Measurements from ENCODE around the gene RAB11FIP4.

Gene RAB11FIP4

DNA sequence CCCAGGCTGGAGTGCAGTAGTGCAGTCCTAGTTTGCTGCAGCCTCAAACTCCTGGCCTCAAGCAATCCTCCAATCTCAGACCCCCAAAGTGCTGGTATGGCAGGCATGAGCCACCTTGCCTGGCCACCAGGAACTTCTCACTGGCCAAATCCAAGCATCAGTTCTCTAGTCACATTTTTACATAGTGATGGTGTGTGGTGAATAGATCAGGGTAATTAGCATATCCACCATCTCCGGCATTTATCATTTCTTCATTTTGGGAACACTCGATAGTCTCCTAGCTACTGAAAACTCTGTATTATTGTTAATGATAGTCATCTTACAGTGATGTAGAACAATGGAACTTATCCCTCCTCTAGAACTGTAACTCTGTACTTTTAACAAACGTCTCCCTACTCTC is 58.3 kb downstream of the RAB11FIP4 start:
- Mint-ChIP-seq H3K27me3 (peaks cover 2% of the 10 kb centered on the region), H3K9me3 (no peaks in the 10 kb centered on the region), H3K4me1 (no peaks in the 10 kb centered on the region), H3K4me3 (no peak overlapping the region), H3K27ac (no peak overlapping the region), H3K36me3 (no peaks in the 10 kb centered on the region)

DNA sequence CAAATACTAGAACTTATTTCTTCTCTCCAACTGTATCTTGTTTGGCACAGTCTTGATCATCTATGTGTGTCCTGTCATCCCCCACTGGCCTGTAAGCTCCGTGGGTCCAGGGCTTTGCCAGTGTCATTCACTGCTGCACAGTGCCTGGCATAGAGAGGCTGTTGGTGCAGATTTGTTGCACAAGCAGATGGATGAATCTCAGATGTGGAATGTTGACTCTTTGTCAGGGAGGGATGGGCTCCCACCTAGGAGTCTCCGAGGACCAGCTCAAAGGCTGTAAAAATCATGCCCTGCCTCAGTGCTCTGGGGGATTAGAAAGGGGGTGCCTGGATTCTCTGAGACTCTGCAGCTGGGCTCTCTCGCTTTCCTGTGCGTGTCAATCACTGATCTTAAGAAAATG is 60.6 kb downstream of the RAB11FIP4 start:
- Mint-ChIP-seq H3K27me3 (peaks cover 2% of the 10 kb centered on the region), H3K9me3 (no peaks in the 10 kb centered on the region), H3K27ac (no peak overlapping the region), H3K36me3 (no peaks in the 10 kb centered on the region), H3K4me3 (no peak overlapping the region), H3K4me1 (no peaks in the 10 kb centered on the region)

DNA sequence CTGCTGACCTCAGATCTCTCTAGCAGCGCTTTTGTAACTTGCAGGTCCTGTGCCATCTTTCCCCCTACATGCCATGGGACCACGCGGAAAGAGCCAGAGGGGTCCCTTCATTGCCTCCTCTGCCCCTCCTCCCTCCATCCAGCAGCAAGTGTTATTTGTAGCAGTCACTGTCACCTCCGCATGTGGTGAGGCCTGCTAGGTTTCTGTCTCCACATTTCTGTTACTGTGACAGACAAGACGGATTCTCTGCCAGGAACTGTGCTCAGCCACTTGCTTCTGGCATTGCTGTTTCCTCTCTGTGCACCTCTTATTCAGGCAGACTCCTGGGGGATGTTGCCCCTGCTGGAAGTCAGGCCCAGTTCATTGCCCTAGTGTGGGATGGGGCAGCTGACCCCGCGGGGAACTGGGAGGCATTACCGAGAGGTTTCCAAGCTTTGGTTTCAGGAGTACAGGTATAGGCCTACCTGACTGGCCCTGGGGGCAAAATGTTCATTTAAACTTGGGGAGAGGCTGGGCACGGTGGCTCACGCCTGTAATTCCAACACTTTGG is 61.2 kb downstream of the RAB11FIP4 start:
- Mint-ChIP-seq H3K27ac (no peak overlapping the region), H3K9me3 (no peaks in the 10 kb centered on the region), H3K4me3 (no peak overlapping the region), H3K36me3 (no peaks in the 10 kb centered on the region), H3K4me1 (no peaks in the 10 kb centered on the region), H3K27me3 (peaks cover 2% of the 10 kb centered on the region)

DNA sequence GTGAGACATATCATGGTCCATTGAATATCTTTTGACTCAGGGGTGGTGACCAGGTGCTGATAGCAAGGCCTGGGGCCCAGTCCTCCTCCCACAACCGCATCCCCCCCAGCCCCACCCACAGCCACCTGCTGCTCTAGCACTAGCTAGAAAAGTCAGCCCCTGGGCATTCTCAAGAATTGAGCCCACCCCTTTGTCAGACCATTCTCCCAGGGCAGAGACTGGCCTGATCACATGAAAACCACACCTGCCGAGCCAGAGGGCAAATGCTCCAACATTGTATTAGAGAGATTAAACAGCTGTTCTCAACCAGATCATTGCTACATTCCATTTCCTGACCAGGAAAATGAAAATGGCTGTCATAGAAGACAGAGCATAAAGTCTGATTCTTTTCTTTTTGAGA is 62.4 kb downstream of the RAB11FIP4 start:
- H3K4me3 Mint-ChIP-seq: no peak overlapping the region
- no peaks in the 10 kb centered on the region for H3K36me3 Mint-ChIP-seq
- peaks cover 2% of the 10 kb centered on the region for H3K27me3 Mint-ChIP-seq
- no peaks in the 10 kb centered on the region for H3K9me3 Mint-ChIP-seq
- H3K4me1 Mint-ChIP-seq: no peaks in the 10 kb centered on the region
- no peak overlapping the region for H3K27ac Mint-ChIP-seq

DNA sequence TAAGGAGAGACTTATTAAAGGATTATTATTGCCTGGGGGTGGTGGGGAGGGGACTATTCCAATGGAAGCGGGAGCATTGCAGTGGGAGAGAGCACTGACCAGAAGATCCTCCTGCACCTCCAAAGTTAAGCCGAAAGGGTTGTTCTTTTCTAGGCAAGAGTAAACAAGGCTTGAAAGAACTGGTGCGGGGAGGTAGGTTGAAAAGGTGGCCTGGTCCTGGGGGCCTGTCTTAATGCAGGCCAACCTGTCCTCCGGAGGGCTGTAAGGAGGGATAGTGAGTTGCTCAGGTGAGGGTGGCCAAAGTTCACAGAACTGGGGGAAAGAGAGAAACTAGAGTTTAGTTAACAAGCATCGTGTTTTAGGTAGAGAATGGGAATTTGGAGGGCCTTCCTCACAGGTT is 65.3 kb downstream of the RAB11FIP4 start:
- Mint-ChIP-seq H3K27ac (no peak overlapping the region), H3K4me3 (no peak overlapping the region), H3K36me3 (no peaks in the 10 kb centered on the region), H3K27me3 (no peaks in the 10 kb centered on the region), H3K4me1 (no peaks in the 10 kb centered on the region), H3K9me3 (no peaks in the 10 kb centered on the region)

DNA sequence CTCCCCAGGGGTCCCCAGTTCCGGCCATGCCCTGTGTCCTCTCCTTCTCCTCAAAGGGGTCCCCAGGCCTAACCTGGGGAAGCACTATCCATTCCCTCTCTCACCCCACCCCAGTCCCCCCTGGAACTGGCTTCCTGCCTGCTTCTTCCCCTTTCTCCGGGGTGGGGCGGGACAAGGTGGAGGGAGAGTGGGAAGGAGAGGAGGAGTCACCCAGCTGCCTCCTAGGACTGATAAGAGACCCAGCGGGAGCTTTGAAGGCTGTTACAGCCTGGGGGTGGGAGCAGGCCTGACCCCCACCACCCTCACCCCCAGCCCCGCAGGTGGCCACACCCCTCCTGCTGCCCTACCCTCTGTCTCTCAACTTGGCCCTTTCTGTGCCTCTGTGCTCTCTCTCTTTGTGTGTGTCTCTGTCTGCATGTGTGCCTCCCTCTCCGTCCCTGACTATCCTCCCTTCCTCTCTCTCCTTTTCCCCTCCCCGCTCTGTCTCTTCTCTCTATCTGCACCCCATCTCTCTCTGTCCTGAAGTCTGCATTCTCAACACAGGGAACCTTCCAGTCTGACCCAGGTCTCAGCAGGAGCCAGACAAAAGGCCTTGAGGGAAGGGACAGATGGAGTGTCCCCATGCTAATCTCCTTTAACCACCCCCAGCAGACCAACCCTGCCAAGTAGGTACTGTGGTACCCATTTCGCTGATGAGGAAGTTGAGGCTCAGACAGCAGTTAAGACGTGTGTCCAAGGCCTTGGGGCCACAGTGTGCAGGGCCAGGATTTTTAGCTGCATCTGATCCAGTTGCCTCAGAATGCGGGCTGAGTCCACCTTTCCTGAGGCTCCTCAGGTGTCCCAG is 66.1 kb downstream of the RAB11FIP4 start:
- H3K4me1 Mint-ChIP-seq: no peaks in the 10 kb centered on the region
- H3K27ac Mint-ChIP-seq: no peak overlapping the region
- H3K4me3 Mint-ChIP-seq: no peak overlapping the region
- no peaks in the 10 kb centered on the region for H3K27me3 Mint-ChIP-seq
- H3K9me3 Mint-ChIP-seq: no peaks in the 10 kb centered on the region
- no peaks in the 10 kb centered on the region for H3K36me3 Mint-ChIP-seq

DNA sequence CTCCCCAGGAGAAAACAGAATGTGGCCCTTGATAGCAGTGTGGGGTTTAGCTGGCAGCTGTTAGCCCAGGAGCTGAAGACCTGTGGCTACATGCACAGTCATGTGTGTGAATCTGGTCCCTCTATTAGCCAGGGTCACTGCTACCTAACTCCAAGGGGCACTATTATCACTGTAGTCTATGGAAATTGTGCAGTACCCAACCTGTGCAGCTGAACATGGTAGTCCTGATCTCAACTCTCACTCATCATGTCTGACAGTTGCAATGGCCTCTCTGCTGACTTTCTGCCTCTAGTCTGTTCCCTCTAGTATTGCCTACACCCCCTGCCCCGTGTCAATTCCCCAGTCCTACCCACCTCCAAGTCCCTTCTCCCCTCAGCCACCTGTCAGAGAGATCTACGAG is 67.4 kb downstream of the RAB11FIP4 start:
- Mint-ChIP-seq H3K4me3 (no peak overlapping the region), H3K9me3 (no peaks in the 10 kb centered on the region), H3K36me3 (no peaks in the 10 kb centered on the region), H3K27me3 (no peaks in the 10 kb centered on the region), H3K27ac (no peak overlapping the region), H3K4me1 (no peaks in the 10 kb centered on the region)

DNA sequence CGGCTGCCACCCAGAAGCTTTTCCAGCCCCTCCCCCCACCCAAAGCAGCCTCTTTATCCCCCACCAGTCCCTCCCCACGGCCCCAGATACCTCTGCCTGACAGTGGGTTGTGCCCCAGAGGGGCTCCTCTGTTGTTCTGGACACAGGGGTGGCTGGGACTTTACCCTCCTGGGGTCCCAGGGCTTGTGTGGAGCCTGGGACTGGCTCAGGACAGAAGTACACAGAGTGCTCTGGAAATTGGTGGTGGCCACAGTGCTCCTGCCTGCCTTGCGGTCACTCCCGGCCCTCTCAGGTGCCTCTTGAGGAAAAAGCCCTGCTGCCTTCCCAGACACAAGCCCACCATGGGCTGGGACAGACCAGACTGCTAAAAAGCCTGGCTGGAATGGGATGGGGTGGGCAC is 68.2 kb downstream of the RAB11FIP4 start:
- H3K36me3 Mint-ChIP-seq: no peaks in the 10 kb centered on the region
- no peaks in the 10 kb centered on the region for H3K27me3 Mint-ChIP-seq
- no peaks in the 10 kb centered on the region for H3K9me3 Mint-ChIP-seq
- H3K4me1 Mint-ChIP-seq: no peaks in the 10 kb centered on the region
- no peak overlapping the region for H3K4me3 Mint-ChIP-seq
- no peak overlapping the region for H3K27ac Mint-ChIP-seq

DNA sequence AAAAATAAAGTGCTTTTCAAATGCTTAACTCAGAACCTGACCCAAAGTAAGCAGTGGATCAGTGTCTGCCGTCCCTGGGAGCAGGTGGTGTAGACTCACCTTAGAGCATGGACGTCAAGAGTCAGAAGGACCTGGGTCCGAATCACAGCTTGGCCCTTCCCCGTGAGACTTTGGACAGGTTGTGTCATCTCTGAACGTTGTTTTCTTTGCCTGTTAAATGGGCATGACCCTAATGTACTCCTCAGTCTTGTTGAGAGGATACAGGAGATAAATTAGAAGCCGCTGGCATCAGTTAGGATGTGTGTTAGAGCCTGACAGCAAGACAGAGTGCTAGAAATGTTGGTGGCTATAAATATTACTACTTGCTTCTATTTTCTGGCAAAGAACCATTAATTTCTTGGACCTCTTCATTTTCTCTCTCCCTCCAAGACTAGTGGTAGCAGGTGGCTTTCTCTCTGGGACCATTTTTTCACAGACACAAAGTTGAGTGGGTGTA is 68.8 kb downstream of the RAB11FIP4 start:
- H3K36me3 Mint-ChIP-seq: no peaks in the 10 kb centered on the region
- no peaks in the 10 kb centered on the region for H3K9me3 Mint-ChIP-seq
- no peak overlapping the region for H3K27ac Mint-ChIP-seq
- no peak overlapping the region for H3K4me3 Mint-ChIP-seq
- no peaks in the 10 kb centered on the region for H3K27me3 Mint-ChIP-seq
- H3K4me1 Mint-ChIP-seq: no peaks in the 10 kb centered on the region

DNA sequence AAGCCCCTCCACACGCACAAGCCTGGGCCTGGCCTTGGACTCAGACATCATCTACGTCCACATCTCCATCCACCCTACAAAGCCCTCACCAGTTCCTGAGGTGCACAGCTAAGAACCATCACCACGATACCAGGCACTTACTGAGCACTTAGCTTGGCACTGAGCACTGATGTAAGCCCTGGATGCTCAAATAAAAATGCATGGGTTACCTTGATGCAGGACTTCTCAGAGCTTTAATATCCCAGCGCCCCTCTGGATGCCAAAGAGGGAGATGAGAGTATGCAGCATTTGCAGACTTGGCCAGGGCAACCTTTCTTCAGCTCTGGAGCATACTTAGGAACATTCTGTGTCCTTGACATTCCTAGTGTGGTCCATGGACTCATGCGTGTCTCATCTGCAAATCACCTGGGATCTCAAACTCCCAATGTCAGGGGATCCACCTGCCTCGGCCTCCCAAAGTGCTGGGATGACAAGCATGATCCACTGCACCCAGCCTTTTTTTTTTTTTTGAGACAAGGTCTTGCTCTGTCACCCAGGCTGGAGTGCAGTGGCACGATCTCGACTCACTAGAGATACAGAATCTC is 69.8 kb downstream of the RAB11FIP4 start:
- Mint-ChIP-seq H3K4me3 (no peak overlapping the region), H3K27ac (no peak overlapping the region), H3K9me3 (no peaks in the 10 kb centered on the region), H3K27me3 (no peaks in the 10 kb centered on the region), H3K36me3 (no peaks in the 10 kb centered on the region), H3K4me1 (no peaks in the 10 kb centered on the region)

DNA sequence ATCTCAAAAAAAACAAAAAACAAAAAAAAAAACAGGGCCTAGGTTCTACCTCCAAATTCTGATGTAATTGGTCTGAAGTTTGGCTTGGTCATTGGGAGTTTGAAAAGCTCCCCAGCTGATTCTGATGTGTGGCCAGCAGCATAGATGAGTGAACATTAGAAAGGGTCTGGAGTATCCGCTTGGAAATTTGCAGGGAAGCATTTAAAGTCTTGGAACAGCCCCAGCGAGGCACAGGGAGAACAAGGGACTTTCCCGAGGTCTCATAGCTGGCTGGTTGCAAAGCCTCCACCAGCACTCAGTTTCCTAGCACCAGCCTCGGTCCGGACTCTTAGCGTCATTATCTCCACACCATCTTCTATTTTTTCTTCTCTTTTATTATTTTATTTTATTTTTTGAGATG is 70.8 kb downstream of the RAB11FIP4 start:
- Mint-ChIP-seq H3K4me3 (no peak overlapping the region), H3K4me1 (peaks cover under 1% of the 10 kb centered on the region), H3K27ac (no peak overlapping the region), H3K36me3 (no peaks in the 10 kb centered on the region), H3K27me3 (no peaks in the 10 kb centered on the region), H3K9me3 (no peaks in the 10 kb centered on the region)

DNA sequence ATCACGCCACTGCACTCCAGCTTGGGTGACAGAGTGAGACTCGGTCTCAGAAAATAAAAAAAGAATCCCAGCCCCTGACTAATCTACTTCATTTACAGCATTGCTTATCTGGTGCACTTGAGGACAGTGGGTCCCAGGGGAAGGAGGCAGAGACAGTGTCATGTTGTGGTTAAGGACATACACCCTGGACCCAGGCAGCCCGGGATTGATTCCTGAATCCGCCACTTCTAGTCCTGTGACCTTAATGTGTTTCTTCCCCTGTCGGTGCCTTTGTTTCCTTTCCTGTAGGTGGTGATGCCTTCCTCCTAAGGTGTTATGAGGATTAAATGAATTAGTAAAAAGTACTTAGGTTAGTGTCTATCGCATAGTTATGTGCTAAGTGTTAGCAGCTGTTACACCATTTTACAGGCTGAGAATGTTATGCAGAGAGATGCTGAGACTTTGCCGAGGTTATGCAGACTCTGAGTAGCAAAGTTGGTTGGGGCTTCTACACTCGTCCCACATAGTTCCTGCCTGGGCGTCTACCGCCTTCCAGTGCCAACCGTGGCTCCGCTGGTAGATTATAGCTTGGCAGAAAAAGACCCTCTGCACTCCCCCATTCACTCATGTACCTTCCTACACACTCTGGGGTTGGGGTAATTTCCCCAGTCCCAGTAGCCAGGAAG is 74.8 kb downstream of the RAB11FIP4 start:
- Mint-ChIP-seq H3K27me3 (no peaks in the 10 kb centered on the region), H3K9me3 (no peaks in the 10 kb centered on the region), H3K4me1 (peaks cover 26% of the 10 kb centered on the region), H3K36me3 (no peaks in the 10 kb centered on the region), H3K4me3 (no peak overlapping the region), H3K27ac (no peak overlapping the region)

DNA sequence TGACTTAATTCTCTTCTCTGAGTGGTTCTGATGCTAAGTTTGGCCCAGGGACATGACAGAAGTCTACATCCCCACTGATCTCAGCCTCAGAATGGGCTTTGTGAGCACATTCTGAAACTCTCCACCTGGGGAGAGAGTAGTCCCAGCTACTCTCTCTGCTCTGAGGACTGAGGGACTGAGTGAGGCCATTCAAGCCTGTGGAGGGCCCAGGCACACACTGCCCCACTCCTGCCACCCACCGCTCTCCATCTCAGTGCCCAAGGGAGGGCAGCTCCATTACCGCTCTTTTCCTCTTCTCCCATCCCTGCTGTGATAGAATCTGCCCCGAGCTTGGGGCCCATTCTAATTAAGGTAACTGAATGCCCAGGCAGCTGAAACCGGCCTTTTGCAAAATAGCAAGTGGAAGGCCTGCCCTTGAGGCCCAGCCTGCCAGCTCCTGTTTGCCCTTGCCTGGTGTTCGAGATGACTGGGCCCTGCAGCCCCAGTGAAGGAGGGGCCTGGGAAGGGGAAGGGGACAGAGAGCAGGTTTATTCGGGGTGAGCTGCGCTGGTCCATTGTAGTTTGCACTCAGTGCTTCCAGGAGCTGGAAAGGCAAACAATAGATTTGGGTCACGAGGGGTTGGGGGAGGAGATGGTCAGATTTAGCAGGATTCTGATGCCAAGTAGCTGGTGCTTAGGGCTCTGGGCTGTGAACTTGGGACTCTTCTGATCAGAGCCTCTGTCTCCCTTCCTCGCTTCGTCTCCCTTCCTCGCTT is 76.2 kb downstream of the RAB11FIP4 start:
- Mint-ChIP-seq H3K27ac (no peak overlapping the region), H3K4me3 (no peak overlapping the region), H3K36me3 (no peaks in the 10 kb centered on the region), H3K9me3 (no peaks in the 10 kb centered on the region), H3K4me1 (peaks cover 27% of the 10 kb centered on the region), H3K27me3 (no peaks in the 10 kb centered on the region)

DNA sequence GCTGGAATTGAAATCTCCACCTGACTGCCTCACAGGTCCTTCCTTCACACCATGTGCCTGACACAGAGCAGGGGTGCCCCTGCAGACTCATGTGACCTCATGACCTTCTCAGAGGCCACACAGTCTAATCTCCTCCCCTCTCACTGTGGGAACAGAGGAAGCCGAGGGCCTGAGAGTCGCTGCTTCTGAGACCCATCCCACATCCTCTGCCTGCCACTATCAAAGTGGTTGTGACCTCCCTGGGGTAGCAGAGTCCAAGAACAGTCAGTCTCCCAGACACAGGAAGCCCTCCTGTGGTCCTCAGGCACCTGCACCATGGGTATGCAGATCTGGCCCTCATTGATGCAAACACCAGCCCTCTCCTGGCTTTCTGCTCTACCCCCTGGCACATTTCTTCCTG is 78.5 kb downstream of the RAB11FIP4 start:
- Mint-ChIP-seq H3K36me3 (no peaks in the 10 kb centered on the region), H3K27ac (peak overlapping the region; percentile 60), H3K9me3 (no peaks in the 10 kb centered on the region), H3K4me3 (no peak overlapping the region), H3K4me1 (peaks cover 27% of the 10 kb centered on the region), H3K27me3 (no peaks in the 10 kb centered on the region)

DNA sequence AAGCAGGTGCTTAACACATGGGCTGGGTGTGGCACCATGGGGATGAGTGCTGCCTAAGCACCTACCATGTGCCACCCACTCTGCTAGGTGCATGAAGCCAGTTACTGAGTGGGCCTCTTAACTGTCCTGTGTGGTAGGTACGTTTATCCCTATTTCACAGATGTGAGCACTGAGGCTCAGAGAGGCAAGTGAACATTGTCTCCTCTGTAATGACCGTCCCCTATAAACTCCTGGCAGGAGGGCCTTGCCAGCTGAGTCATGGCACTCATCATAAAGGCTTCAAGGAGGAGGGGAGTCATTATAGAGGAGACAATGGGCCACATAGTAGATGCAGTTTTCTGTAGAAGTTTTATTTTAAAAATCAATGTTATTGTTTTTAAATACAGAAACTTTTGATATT is 79.1 kb downstream of the RAB11FIP4 start:
- Mint-ChIP-seq H3K9me3 (no peaks in the 10 kb centered on the region), H3K27me3 (no peaks in the 10 kb centered on the region), H3K27ac (peak overlapping the region; percentile 60), H3K36me3 (no peaks in the 10 kb centered on the region), H3K4me1 (peaks cover 27% of the 10 kb centered on the region), H3K4me3 (no peak overlapping the region)
